ENCODE data around the gene CAPN12.

CAPN12 gene

GRCh38 chr19:38737921-38738737, 6.1 kb downstream of the CAPN12 start:
- no peak overlapping the region for H3K4me2 ChIP-seq (ENCODE audit: low read depth, low read length, poor library complexity, severe bottlenecking)
- H3K9ac ChIP-seq (ENCODE audit: low read depth, low read length, poor library complexity, severe bottlenecking) = no peak overlapping the region
- no peak overlapping the region for H2AFZ ChIP-seq (ENCODE audit: low read length)
- no peaks in the 10 kb centered on the region for H3K79me2 ChIP-seq (ENCODE audit: insufficient read depth, low read length)
- no peaks in the 10 kb centered on the region for H3K27me3 ChIP-seq (ENCODE audit: insufficient read depth, low read length, poor library complexity, severe bottlenecking)
- H3K9me3 ChIP-seq (ENCODE audit: insufficient read depth, low read depth, low read length) = no peaks in the 10 kb centered on the region
- H3K36me3 ChIP-seq (ENCODE audit: insufficient read depth, low read length) = no peaks in the 10 kb centered on the region
- no peaks in the 10 kb centered on the region for H3F3A ChIP-seq (ENCODE audit: low read depth)
- H3K4me1 ChIP-seq (ENCODE audit: insufficient read depth, low read length, poor library complexity, severe bottlenecking) = peaks cover 22% of the 10 kb centered on the region
- TF ChIP-seq EZH2phosphoT487 (IDR thresholded peaks at IDR 0.05; ENCODE audit: borderline replicate concordance) = no peak
- TF ChIP-seq CTCF (conservative IDR thresholded peaks at IDR 0.05; ENCODE audit: low read length) = no peak
- no peaks in the 10 kb centered on the region for H3K9me2 ChIP-seq (replicated peaks; ENCODE audit: low read depth, low read length)
- no peaks in the 10 kb centered on the region for H4K20me1 ChIP-seq (ENCODE audit: insufficient read depth, low read length, poor library complexity, severe bottlenecking)
- no peak overlapping the region for H3K4me3 ChIP-seq (ENCODE audit: low read length, poor library complexity, severe bottlenecking)

- no peaks in the 10 kb centered on the region for H3K79me2 ChIP-seq (ENCODE audit: insufficient read depth, low read length)
- no peak overlapping the region for H3K4me3 ChIP-seq (ENCODE audit: low read length, poor library complexity, severe bottlenecking)
- no peak overlapping the region for H3K9ac ChIP-seq (ENCODE audit: low read depth, low read length, poor library complexity, severe bottlenecking)
- no peaks in the 10 kb centered on the region for H4K20me1 ChIP-seq (ENCODE audit: insufficient read depth, low read length, poor library complexity, severe bottlenecking)
- H3F3A ChIP-seq (ENCODE audit: low read depth) = no peaks in the 10 kb centered on the region
- no peak overlapping the region for H2AFZ ChIP-seq (ENCODE audit: low read length)
- TF ChIP-seq CTCF (conservative IDR thresholded peaks at IDR 0.05; ENCODE audit: low read length) (no peak), EZH2phosphoT487 (IDR thresholded peaks at IDR 0.05; ENCODE audit: borderline replicate concordance) (no peak)
- H3K9me3 ChIP-seq (ENCODE audit: insufficient read depth, low read depth, low read length) = no peaks in the 10 kb centered on the region
- no peaks in the 10 kb centered on the region for H3K9me2 ChIP-seq (replicated peaks; ENCODE audit: low read depth, low read length)
- H3K36me3 ChIP-seq (ENCODE audit: insufficient read depth, low read length) = no peaks in the 10 kb centered on the region
- H3K4me2 ChIP-seq (ENCODE audit: low read depth, low read length, poor library complexity, severe bottlenecking) = no peak overlapping the region
- H3K27me3 ChIP-seq (ENCODE audit: insufficient read depth, low read length, poor library complexity, severe bottlenecking) = no peaks in the 10 kb centered on the region
- H3K4me1 ChIP-seq (ENCODE audit: insufficient read depth, low read length, poor library complexity, severe bottlenecking) = peaks cover 24% of the 10 kb centered on the region
Observed at GRCh38 chr19:38737281-38737865, 6.9 kb downstream of the CAPN12 start.

GRCh38 chr19:38736413-38737280, 7.6 kb downstream of the CAPN12 start:
- no peak for TF ChIP-seq CTCF (conservative IDR thresholded peaks at IDR 0.05; ENCODE audit: low read length)
- TF ChIP-seq EZH2phosphoT487 (IDR thresholded peaks at IDR 0.05; ENCODE audit: borderline replicate concordance) = no peak
- Histone ChIP-seq H3K79me2 (ENCODE audit: insufficient read depth, low read length) (no peaks in the 10 kb centered on the region), H4K20me1 (ENCODE audit: insufficient read depth, low read length, poor library complexity, severe bottlenecking) (no peaks in the 10 kb centered on the region), H3K4me1 (ENCODE audit: insufficient read depth, low read length, poor library complexity, severe bottlenecking) (peaks cover 24% of the 10 kb centered on the region), H3K9me2 (replicated peaks; ENCODE audit: low read depth, low read length) (no peaks in the 10 kb centered on the region), H3K4me3 (ENCODE audit: low read length, poor library complexity, severe bottlenecking) (no peak overlapping the region), H3K27me3 (ENCODE audit: insufficient read depth, low read length, poor library complexity, severe bottlenecking) (no peaks in the 10 kb centered on the region), H3K9me3 (ENCODE audit: insufficient read depth, low read depth, low read length) (no peaks in the 10 kb centered on the region), H3F3A (ENCODE audit: low read depth) (no peaks in the 10 kb centered on the region), H3K9ac (ENCODE audit: low read depth, low read length, poor library complexity, severe bottlenecking) (no peak overlapping the region), H3K36me3 (ENCODE audit: insufficient read depth, low read length) (no peaks in the 10 kb centered on the region; the same call in 1 of the 2 replicates), H3K4me2 (ENCODE audit: low read depth, low read length, poor library complexity, severe bottlenecking) (no peak overlapping the region), H2AFZ (ENCODE audit: low read length) (no peak overlapping the region)
